ENCODE results near the gene UBE2E2. TPM values are rescaled to one million over a fixed set of nuclear protein-coding genes. Genes with fewer than 3 reads are reported as not detected.

The UBE2E2 gene
- total RNA-seq, 1 experiment from 2014 or later: 54.9 TPM

DNA sequence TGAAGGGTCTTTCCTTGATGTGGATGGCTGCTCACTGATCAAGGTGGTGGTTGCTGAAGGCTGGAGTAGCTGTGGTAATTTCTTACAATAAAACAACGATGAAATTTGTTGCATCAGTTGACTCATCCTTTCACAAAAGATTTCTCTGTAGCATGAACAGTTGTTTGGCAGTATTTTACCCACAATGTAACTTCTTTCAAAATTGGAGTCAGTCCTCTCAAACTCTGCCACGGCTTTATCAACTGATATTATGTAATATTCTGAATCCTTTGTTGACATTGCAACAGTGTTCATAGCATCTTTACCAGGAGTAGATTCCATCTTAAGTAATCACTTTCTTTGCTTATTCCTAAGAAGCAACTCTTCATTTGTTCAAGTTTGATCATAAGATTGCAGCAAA, 252.6 kb downstream of the UBE2E2 start (continued):
- TF ChIP-seq E2F1 (CRISPR knock-in tag; IDR thresholded peaks at IDR 0.05): no peak
- TF ChIP-seq NFYB (CRISPR knock-in tag; conservative IDR thresholded peaks at IDR 0.05; ENCODE audit: low read depth): no peak
- no peak for TF ChIP-seq GRHL2 (CRISPR knock-in tag; IDR thresholded peaks at IDR 0.05; ENCODE audit: insufficient replicate concordance, severe bottlenecking)
- no peak for TF ChIP-seq ZNF263 (CRISPR knock-in tag; IDR thresholded peaks at IDR 0.05; ENCODE audit: low read depth)

- no peak for DNase-seq (ENCODE audit: low spot score)
- no peak for TF ChIP-seq ATF6 (CRISPR knock-in tag; IDR thresholded peaks at IDR 0.05)
- Mint-ChIP-seq H3K4me1 (peaks cover 29% of the 10 kb centered on the region), H3K36me3 (peaks cover 12% of the 10 kb centered on the region), H3K4me3 (no peak overlapping the region), H3K9me3 (peaks cover 17% of the 10 kb centered on the region), H3K27me3 (ENCODE audit: low read depth) (no peaks in the 10 kb centered on the region), H3K27ac (no peak overlapping the region)
- ChIA-PET CTCF (no interaction called here), POLR2A (no interaction called here)
- ATAC-seq: no peak
Measured at GRCh38 chr3:23457697-23458096, 254.6 kb downstream of the UBE2E2 start.

GRCh38 chr3:23459465-23459864, 256.3 kb downstream of the UBE2E2 start:
- Mint-ChIP-seq H3K36me3 (peaks cover 12% of the 10 kb centered on the region), H3K4me3 (no peak overlapping the region)
- POLR2A ChIA-PET: no interaction called here

GRCh38 chr3:23459889-23460546, 256.9 kb downstream of the UBE2E2 start:
- CTCF ChIA-PET: no interaction called here
- POLR2A ChIA-PET: no interaction called here
- no peak for TF ChIP-seq SMAD3 (CRISPR knock-in tag; IDR thresholded peaks at IDR 0.05; ENCODE audit: borderline replicate concordance)
- TF ChIP-seq, protein P1, sequence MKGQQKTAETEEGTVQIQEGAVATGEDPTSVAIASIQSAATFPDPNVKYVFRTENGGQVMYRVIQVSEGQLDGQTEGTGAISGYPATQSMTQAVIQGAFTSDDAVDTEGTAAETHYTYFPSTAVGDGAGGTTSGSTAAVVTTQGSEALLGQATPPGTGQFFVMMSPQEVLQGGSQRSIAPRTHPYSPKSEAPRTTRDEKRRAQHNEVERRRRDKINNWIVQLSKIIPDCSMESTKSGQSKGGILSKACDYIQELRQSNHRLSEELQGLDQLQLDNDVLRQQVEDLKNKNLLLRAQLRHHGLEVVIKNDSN (CRISPR knock-in tag; IDR thresholded peaks at IDR 0.05): no peak
- TF ChIP-seq, protein P2, sequence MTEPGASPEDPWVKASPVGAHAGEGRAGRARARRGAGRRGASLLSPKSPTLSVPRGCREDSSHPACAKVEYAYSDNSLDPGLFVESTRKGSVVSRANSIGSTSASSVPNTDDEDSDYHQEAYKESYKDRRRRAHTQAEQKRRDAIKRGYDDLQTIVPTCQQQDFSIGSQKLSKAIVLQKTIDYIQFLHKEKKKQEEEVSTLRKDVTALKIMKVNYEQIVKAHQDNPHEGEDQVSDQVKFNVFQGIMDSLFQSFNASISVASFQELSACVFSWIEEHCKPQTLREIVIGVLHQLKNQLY (CRISPR knock-in tag; IDR thresholded peaks at IDR 0.05): no peak
- no peak for TF ChIP-seq JUN (CRISPR knock-in tag; IDR thresholded peaks at IDR 0.05)
- TF ChIP-seq ELF4 (CRISPR knock-in tag; IDR thresholded peaks at IDR 0.05; ENCODE audit: low read depth): no peak
- no peak for TF ChIP-seq ZMAT4 (CRISPR knock-in tag; IDR thresholded peaks at IDR 0.05)
- TF ChIP-seq, protein P3, sequence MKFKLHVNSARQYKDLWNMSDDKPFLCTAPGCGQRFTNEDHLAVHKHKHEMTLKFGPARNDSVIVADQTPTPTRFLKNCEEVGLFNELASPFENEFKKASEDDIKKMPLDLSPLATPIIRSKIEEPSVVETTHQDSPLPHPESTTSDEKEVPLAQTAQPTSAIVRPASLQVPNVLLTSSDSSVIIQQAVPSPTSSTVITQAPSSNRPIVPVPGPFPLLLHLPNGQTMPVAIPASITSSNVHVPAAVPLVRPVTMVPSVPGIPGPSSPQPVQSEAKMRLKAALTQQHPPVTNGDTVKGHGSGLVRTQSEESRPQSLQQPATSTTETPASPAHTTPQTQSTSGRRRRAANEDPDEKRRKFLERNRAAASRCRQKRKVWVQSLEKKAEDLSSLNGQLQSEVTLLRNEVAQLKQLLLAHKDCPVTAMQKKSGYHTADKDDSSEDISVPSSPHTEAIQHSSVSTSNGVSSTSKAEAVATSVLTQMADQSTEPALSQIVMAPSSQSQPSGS (CRISPR knock-in tag; IDR thresholded peaks at IDR 0.05; ENCODE audit: borderline replicate concordance, low read depth): no peak

More at GRCh38 chr3:23459465-23459864, 256.3 kb downstream of the UBE2E2 start:
- DNase-seq (ENCODE audit: low spot score): no peak
- no peak overlapping the region for H3K27ac Mint-ChIP-seq
- H3K4me1 Mint-ChIP-seq: peaks cover 43% of the 10 kb centered on the region
- TF ChIP-seq OVOL2 (CRISPR knock-in tag; IDR thresholded peaks at IDR 0.05; ENCODE audit: borderline replicate concordance): no peak
- TF ChIP-seq ESRRA (CRISPR knock-in tag; IDR thresholded peaks at IDR 0.05; ENCODE audit: borderline replicate concordance): no peak
- TF ChIP-seq, protein P4, sequence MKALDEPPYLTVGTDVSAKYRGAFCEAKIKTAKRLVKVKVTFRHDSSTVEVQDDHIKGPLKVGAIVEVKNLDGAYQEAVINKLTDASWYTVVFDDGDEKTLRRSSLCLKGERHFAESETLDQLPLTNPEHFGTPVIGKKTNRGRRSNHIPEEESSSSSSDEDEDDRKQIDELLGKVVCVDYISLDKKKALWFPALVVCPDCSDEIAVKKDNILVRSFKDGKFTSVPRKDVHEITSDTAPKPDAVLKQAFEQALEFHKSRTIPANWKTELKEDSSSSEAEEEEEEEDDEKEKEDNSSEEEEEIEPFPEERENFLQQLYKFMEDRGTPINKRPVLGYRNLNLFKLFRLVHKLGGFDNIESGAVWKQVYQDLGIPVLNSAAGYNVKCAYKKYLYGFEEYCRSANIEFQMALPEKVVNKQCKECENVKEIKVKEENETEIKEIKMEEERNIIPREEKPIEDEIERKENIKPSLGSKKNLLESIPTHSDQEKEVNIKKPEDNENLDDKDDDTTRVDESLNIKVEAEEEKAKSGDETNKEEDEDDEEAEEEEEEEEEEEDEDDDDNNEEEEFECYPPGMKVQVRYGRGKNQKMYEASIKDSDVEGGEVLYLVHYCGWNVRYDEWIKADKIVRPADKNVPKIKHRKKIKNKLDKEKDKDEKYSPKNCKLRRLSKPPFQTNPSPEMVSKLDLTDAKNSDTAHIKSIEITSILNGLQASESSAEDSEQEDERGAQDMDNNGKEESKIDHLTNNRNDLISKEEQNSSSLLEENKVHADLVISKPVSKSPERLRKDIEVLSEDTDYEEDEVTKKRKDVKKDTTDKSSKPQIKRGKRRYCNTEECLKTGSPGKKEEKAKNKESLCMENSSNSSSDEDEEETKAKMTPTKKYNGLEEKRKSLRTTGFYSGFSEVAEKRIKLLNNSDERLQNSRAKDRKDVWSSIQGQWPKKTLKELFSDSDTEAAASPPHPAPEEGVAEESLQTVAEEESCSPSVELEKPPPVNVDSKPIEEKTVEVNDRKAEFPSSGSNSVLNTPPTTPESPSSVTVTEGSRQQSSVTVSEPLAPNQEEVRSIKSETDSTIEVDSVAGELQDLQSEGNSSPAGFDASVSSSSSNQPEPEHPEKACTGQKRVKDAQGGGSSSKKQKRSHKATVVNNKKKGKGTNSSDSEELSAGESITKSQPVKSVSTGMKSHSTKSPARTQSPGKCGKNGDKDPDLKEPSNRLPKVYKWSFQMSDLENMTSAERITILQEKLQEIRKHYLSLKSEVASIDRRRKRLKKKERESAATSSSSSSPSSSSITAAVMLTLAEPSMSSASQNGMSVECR (CRISPR knock-in tag; IDR thresholded peaks at IDR 0.05; ENCODE audit: borderline replicate concordance): no peak
- TF ChIP-seq NFATC4 (CRISPR knock-in tag; IDR thresholded peaks at IDR 0.05): no peak
- no peak for TF ChIP-seq NFE2L1 (CRISPR knock-in tag; IDR thresholded peaks at IDR 0.05)
- TF ChIP-seq NR1H2 (CRISPR knock-in tag; IDR thresholded peaks at IDR 0.05): no peak
- ATAC-seq: no peak
- no peaks in the 10 kb centered on the region for H3K27me3 Mint-ChIP-seq (ENCODE audit: low read depth)
- CTCF ChIA-PET: no interaction called here
- peaks cover 17% of the 10 kb centered on the region for H3K9me3 Mint-ChIP-seq

More at GRCh38 chr3:23459889-23460546, 256.9 kb downstream of the UBE2E2 start:
- Mint-ChIP-seq H3K4me3 (no peak overlapping the region), H3K36me3 (peaks cover 12% of the 10 kb centered on the region), H3K27me3 (ENCODE audit: low read depth) (no peaks in the 10 kb centered on the region), H3K4me1 (peaks cover 43% of the 10 kb centered on the region), H3K27ac (no peak overlapping the region; the same call in 1 of the 2 replicates), H3K9me3 (peaks cover 17% of the 10 kb centered on the region)
- ATAC-seq: no peak
- DNase-seq (ENCODE audit: low spot score): no peak

Data from WTC11 (cell line).